Measurements from ENCODE around the gene TREML1. TPM values are rescaled to one million over a fixed set of nuclear protein-coding genes. Genes with fewer than 3 reads are reported as not detected.

The TREML1 gene
- total and polyA plus RNA-seq, 2 of the 8 experiments (the other 6 are each of a cell fraction or from before 2014, with no cell fraction given), result 0.08 TPM; not detected in 1

DNA sequence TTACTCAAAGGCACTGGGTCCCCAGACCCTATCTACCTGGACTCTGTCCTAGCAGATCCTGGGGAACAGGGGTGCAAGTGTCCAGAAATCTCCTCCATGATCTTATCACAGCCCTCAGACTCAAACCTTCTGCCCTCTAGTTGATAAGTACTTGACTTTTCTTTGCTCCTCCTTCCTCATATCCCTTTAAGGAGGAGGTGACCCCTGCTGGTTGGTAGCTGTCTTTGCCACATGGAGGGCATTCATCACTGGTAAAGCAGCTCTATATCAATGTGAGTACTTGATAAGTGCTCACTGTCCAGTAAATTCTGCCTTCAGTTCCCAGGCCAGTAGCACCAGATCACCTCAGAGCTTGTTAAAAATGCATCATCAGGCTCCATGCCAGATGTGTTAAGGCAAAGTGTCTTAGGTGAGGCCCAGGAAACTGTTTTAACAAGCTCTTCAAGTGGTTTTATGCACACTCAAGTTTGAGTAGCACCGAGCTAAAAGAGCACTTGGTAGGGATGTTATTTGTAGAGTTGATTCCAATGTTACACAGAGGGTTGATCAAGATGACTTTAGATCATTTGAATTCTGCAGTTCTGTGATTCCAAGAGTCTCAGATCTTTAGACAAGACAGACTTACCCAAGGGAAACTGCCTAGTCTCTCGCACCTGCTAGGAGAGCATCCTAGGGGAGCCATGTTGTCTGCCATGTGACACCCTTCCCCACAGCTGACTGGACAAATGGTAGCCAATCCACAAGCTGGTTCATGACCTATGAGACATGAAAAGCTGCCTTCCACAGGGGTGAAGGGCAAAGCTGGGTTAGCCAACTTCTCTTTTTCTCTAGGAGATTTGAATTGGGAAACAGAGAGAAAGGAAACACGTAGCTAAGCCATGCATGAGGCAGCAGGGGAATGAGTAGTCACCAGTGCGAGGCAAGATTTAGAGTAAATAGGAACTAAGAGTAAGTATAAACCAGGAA is 28.2 kb upstream of the TREML1 start (continued):
- TF ChIP-seq RAD21 (IDR thresholded peaks at IDR 0.05 in 1 of 2, conservative IDR thresholded peaks at IDR 0.05 in 1 of 2; ENCODE audit: low read depth in 2 of 2, low read length in 2 of 2), result peak; percentile 69 to 81
